SU-DHL-6 (cell line): Measurements from ENCODE around the gene CHIT1.

Experiments
- EZH2phosphoT487 ChIP-seq: fragments of 200-600 bp; sonication (generic), shearing (Covaris generic); conservative IDR thresholded peaks from 2 replicates; pipeline ENCODE4 v1.6.1; 2018; ENCODE audit warnings: mild to moderate bottlenecking, antibody characterized with exemption, low read length, moderate library complexity, mixed read lengths
- TF ChIP-seq, protein P1 (sequence below): fragments of 200-600 bp; sonication (generic); IDR thresholded peaks from one replicate; pipeline ENCODE4 v1.5.1; 2017; ENCODE audit warnings: antibody characterized with exemption, mild to moderate bottlenecking, low read length, moderate library complexity; ENCODE audit not compliant: insufficient read depth, poor library complexity, severe bottlenecking

DNA sequence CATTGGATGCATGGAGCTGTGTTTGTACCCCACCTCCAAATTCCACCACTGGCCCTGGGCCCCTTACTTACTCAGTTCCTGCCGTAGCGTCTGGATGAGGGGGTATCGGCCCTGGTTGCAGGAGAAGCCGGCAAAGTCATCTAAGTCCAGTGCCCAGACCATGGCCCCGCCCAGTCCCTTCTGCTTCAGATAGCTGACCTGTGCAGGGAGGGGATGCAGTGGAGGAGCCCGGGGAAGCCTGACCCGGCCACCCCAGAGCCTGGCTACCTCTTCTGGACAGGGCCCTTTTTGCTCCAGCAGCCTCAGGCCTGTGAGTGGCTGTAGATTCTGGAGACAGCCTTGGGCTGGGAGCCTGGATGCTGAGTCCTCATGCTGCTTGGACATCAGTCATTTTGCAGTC, 11.8 kb downstream of the CHIT1 start:
- TF ChIP-seq, protein P1, sequence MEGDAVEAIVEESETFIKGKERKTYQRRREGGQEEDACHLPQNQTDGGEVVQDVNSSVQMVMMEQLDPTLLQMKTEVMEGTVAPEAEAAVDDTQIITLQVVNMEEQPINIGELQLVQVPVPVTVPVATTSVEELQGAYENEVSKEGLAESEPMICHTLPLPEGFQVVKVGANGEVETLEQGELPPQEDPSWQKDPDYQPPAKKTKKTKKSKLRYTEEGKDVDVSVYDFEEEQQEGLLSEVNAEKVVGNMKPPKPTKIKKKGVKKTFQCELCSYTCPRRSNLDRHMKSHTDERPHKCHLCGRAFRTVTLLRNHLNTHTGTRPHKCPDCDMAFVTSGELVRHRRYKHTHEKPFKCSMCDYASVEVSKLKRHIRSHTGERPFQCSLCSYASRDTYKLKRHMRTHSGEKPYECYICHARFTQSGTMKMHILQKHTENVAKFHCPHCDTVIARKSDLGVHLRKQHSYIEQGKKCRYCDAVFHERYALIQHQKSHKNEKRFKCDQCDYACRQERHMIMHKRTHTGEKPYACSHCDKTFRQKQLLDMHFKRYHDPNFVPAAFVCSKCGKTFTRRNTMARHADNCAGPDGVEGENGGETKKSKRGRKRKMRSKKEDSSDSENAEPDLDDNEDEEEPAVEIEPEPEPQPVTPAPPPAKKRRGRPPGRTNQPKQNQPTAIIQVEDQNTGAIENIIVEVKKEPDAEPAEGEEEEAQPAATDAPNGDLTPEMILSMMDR: no peak
- no peak for TF ChIP-seq EZH2phosphoT487
